K562 treated with DMSO at 1 percent for 24 hours (cell line): Measurements from ENCODE around the gene RPL35A. TPM values are rescaled to one million over a fixed set of nuclear protein-coding genes. Genes with fewer than 3 reads are reported as not detected.

ENCODE experiments used
- total RNA-seq: library from RNA; unstranded; fragments of 300-600 nt; gene quantifications from 2 replicates; pipeline ENCODE4 v1.2.3, GENCODE V29; 2022; ENCODE audit warnings: low read depth; ENCODE audit not compliant: insufficient read depth

Gene RPL35A
- total RNA-seq: 1,890 and 2,088 TPM in 2 replicates

DNA sequence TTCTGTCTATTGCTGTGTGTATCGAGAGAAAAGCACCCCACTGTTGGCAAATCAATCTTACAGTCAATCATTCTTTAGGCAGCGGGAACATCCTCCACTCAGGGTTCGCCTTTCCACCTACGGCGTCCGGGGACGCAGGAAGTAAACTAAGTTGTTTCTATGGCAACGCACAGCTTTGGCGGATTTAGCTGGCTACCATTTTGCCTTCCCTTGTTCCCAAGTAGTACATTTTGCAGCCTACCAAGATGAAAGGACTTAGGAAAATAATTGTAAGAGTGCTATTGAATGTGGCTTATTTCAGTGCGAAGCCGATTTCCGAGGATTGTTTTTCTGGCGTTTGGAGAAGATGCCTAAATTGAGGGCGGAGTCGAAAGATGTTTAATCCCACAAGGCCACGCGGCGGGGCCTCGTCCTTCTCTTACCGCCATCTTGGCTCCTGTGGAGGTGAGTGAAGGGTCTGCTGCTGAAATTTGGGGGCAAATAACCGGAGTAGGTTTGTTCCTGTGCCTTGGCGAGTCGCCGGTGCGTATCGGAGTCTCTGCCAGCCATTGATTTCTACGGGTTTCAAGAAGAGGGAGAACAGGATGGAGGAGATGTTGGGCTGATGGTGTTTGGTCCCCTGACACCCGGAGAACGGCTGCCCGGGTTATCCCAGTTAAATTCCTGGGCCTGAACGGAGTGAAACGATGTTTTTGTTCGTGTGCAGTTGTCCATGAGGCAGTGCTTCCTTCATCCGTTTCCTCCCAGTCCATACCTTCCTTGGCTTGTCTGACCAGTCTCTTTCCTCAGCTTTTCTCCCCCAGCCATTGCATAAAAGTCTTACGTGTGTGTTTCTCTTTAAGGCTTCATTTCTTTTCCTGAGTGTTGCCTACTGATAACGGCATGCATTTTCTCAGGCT lies at the start of gene RPL35A:
Gene RPL35A (plus strand): TSS at position 413 of the 899 bp plus-strand sequence. CDS start 778 bp downstream, outside the sequence.

DNA sequence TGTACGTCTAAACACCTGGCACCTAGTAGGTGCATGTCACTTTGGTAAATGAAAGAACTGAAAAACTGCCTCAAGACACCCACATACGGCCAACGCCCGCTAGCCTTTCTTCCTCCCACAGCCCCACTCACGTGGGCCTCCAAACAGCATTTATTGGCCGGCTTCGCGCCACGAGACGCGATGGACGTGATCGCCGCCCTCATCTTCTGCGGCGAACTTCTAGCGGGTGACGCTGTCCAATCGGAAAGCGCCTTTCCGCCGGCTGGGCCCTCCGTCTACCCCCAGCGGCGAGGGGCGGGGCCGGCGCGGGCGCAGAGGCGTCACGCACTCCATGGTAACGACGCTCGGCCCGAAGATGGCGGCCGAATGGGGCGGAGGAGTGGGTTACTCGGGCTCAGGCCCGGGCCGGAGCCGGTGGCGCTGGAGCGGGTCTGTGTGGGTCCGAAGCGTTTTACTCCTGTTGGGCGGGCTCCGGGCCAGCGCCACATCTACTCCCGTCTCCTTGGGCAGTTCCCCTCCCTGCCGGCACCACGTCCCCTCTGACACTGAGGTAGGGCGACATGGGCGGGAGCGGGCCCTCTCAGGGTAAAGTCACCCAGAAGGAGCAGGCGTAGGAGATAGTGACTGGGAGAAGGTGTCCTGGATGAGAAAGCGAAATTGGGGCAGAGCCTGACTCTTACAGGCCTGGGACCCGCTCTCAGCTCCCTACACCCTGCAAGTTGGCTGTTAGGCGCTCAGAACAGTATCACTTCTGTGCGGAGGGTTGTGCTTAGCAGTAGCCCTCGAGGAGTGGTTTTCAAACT lies 10.1 kb downstream of the RPL35A start, which contains the start of gene LMLN:
Gene LMLN (plus strand): TSS at position 327 of the 803 bp plus-strand sequence. CDS start 29 bp downstream, at position 356.

Other genes with a start within 250 kb of the RPL35A start
- gene RUBCN, start 213.3 kb upstream of the RPL35A start, total RNA-seq: 33.9 and 41.7 TPM in 2 replicates
- gene FYTTD1, start 200.3 kb upstream of the RPL35A start, total RNA-seq: 28.9 and 38.5 TPM in 2 replicates
- 19.8 and 50.9 TPM in 2 replicates for gene LRCH3, start 158.9 kb upstream of the RPL35A start, total RNA-seq
- gene LMLN, start 10.0 kb downstream of the RPL35A start, total RNA-seq: 4.0 and 4.2 TPM in 2 replicates